Measurements from ENCODE around the gene DUXB.

Gene DUXB

DNA sequence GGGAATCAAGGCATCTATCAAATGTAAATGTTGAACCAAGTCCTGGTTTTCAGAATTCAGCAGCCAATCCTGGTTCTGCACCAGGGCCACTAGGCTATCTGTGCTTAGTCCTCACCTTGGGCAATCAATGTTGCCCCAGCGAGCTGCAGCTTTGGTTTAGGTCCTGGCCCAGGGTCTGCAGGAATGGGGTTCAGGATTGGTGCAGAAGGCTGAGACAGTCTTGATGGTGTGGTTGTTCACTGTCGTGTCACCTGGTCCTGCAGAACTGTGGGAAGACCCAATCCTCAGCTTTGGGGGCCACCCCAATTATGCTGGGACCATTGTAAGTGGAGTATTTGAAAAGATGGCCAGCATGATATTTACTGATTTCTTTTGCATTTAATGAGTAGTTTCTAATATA is 43.1 kb downstream of the DUXB start:
- Histone ChIP-seq H3K9me3 (ENCODE audit: insufficient read depth, low read length) (no peaks in the 10 kb centered on the region), H3K9ac (ENCODE audit: low read length) (no peak overlapping the region), H2AFZ (ENCODE audit: low read depth, low read length, severe bottlenecking) (no peak overlapping the region), H3K36me3 (ENCODE audit: low read length) (peaks cover 30% of the 10 kb centered on the region), H3K79me2 (ENCODE audit: insufficient read depth, low read length) (peaks cover 19% of the 10 kb centered on the region), H3K4me2 (ENCODE audit: low read depth, low read length, poor library complexity, severe bottlenecking) (no peak overlapping the region), H3K4me3 (ENCODE audit: insufficient read depth, low read length, poor library complexity, severe bottlenecking) (no peak overlapping the region), H3F3A (ENCODE audit: insufficient read depth) (peaks cover 3% of the 10 kb centered on the region; the same call in 1 of the 2 replicates), H4K20me1 (ENCODE audit: low read depth, low read length) (peaks cover under 1% of the 10 kb centered on the region; the same call in 1 of the 2 replicates), H3K27ac (ENCODE audit: low read depth, low read length) (no peak overlapping the region), H3K9me2 (replicated peaks; ENCODE audit: insufficient read depth, low read length) (no peaks in the 10 kb centered on the region), H3K27me3 (ENCODE audit: low read length) (no peaks in the 10 kb centered on the region)
- no peak for TF ChIP-seq EZH2phosphoT487 (conservative IDR thresholded peaks at IDR 0.05; ENCODE audit: low read length)
- TF ChIP-seq, protein P1, sequence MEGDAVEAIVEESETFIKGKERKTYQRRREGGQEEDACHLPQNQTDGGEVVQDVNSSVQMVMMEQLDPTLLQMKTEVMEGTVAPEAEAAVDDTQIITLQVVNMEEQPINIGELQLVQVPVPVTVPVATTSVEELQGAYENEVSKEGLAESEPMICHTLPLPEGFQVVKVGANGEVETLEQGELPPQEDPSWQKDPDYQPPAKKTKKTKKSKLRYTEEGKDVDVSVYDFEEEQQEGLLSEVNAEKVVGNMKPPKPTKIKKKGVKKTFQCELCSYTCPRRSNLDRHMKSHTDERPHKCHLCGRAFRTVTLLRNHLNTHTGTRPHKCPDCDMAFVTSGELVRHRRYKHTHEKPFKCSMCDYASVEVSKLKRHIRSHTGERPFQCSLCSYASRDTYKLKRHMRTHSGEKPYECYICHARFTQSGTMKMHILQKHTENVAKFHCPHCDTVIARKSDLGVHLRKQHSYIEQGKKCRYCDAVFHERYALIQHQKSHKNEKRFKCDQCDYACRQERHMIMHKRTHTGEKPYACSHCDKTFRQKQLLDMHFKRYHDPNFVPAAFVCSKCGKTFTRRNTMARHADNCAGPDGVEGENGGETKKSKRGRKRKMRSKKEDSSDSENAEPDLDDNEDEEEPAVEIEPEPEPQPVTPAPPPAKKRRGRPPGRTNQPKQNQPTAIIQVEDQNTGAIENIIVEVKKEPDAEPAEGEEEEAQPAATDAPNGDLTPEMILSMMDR (IDR thresholded peaks at IDR 0.05; ENCODE audit: insufficient read depth, low read length, poor library complexity, severe bottlenecking), result no peak

- H3K79me2 ChIP-seq (ENCODE audit: insufficient read depth, low read length), result peaks cover 61% of the 10 kb centered on the region
- peaks cover 30% of the 10 kb centered on the region for H3K36me3 ChIP-seq (ENCODE audit: low read length)
- peaks cover 11% of the 10 kb centered on the region; the same call in 1 of the 2 replicates for H4K20me1 ChIP-seq (ENCODE audit: low read depth, low read length)
- no peaks in the 10 kb centered on the region for H3K27me3 ChIP-seq (ENCODE audit: low read length)
- H3K27ac ChIP-seq (ENCODE audit: low read depth, low read length), result peak overlapping the region; percentile 8; the same call in 1 of the 2 replicates
- H3K4me2 ChIP-seq (ENCODE audit: low read depth, low read length, poor library complexity, severe bottlenecking), result peak overlapping the region; percentile 99
- H3K9me2 ChIP-seq (replicated peaks; ENCODE audit: insufficient read depth, low read length), result no peaks in the 10 kb centered on the region
- no peaks in the 10 kb centered on the region for H3K9me3 ChIP-seq (ENCODE audit: insufficient read depth, low read length)
- no peak overlapping the region for H3K9ac ChIP-seq (ENCODE audit: low read length)
- H3F3A ChIP-seq (ENCODE audit: insufficient read depth), result peaks cover 3% of the 10 kb centered on the region; the same call in 1 of the 2 replicates
- no peak overlapping the region for H3K4me3 ChIP-seq (ENCODE audit: insufficient read depth, low read length, poor library complexity, severe bottlenecking)
- TF ChIP-seq, protein P1 (IDR thresholded peaks at IDR 0.05; ENCODE audit: insufficient read depth, low read length, poor library complexity, severe bottlenecking), result no peak
- no peak overlapping the region for H2AFZ ChIP-seq (ENCODE audit: low read depth, low read length, severe bottlenecking)
These were observed 47.3 kb downstream of the DUXB start for GRCh38 chr16:75653922-75654321.

GRCh38 chr16:75648265-75649076 is 52.8 kb downstream of the DUXB start:
- H3K9me2 ChIP-seq (replicated peaks; ENCODE audit: insufficient read depth, low read length), result no peaks in the 10 kb centered on the region
- H2AFZ ChIP-seq (ENCODE audit: low read depth, low read length, severe bottlenecking), result peak overlapping the region; percentile 30

More at GRCh38 chr16:75648265-75649076, 52.8 kb downstream of the DUXB start:
- TF ChIP-seq, protein P1 (IDR thresholded peaks at IDR 0.05; ENCODE audit: insufficient read depth, low read length, poor library complexity, severe bottlenecking), result no peak
- no peak for TF ChIP-seq EZH2phosphoT487 (conservative IDR thresholded peaks at IDR 0.05; ENCODE audit: low read length)
- Histone ChIP-seq H3K27me3 (ENCODE audit: low read length) (no peaks in the 10 kb centered on the region), H3K9ac (ENCODE audit: low read length) (peak overlapping the region; percentile 87), H3K27ac (ENCODE audit: low read depth, low read length) (peak overlapping the region; percentile 85), H3K4me3 (ENCODE audit: insufficient read depth, low read length, poor library complexity, severe bottlenecking) (peak overlapping the region; percentile 92), H3K9me3 (ENCODE audit: insufficient read depth, low read length) (no peaks in the 10 kb centered on the region), H4K20me1 (ENCODE audit: low read depth, low read length) (peaks cover 11% of the 10 kb centered on the region; the same call in 1 of the 2 replicates), H3K36me3 (ENCODE audit: low read length) (0 out of 2 replicates have a peak, but pooled peaks cover 3% of the 10 kb centered on the region), H3K79me2 (ENCODE audit: insufficient read depth, low read length) (peaks cover 95% of the 10 kb centered on the region), H3K4me2 (ENCODE audit: low read depth, low read length, poor library complexity, severe bottlenecking) (peak overlapping the region; percentile 99), H3F3A (ENCODE audit: insufficient read depth) (no peaks in the 10 kb centered on the region; the same call in 1 of the 2 replicates)
